Effector CD4-positive, alpha-beta T cell (primary cell): ENCODE results near the gene SLAMF8.
A peak's percentile ranks its signal among the peaks of the same experiment; 100 is the strongest.

ENCODE experiments used
- DNase-seq: peaks from one replicate; pipeline ENCODE4 v3.0.0-alpha.2; 2020

Gene SLAMF8

DNA sequence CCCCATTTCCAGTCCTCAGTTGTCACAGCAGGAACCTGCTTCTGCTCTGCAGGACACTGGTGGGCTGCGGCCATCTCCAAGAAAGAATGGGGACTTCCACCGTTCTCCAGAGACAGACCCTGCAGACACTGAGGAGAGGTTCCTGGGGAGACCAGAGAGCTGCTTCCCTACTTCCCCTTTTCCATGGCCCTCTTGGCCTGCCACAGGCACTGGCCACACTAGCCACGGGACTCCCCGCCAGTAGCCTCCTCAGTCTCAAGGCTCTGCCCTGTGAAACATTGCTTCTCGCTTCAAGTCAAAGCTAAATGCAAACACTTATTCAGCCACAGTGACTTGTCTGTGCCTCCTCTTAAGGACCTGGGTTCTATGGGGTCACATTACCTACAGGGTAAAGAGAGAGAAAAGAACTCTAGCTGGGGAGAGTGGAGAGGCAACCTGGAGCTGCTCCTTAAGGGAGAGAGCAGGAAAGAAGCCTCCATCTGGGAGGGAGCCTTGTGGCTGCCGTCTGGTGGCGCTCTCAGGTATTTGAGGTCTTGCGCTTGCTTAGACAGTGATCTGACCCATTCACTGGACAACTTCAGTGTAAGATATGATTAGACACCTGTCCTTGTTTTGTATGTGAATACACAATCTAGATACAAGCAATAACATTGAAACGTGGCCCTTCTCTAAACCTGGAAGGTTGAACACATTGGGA lies 5.4 kb upstream of the SLAMF8 start:
- peak; percentile 21 for DNase-seq

DNA sequence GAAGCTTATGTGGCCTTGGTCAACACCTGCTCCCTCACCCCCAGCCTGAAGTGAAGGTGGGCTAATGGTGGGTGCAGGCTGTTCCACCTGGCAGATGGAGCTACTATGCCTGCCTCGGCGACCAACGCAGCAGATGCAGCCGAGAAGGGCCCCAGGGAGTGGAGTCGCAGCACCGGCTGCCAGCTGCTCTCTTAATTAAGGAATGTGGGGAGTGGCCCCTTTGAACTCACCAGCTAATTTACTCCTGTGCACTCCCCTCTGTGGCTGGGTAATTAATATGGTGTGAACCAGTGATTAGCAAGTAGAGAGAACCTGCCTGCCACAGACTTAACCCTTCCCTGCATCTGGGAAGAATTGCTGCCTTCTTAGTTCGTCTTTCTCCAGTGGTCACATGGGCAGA lies 3.3 kb upstream of the SLAMF8 start:
- DNase-seq = no peak

DNA sequence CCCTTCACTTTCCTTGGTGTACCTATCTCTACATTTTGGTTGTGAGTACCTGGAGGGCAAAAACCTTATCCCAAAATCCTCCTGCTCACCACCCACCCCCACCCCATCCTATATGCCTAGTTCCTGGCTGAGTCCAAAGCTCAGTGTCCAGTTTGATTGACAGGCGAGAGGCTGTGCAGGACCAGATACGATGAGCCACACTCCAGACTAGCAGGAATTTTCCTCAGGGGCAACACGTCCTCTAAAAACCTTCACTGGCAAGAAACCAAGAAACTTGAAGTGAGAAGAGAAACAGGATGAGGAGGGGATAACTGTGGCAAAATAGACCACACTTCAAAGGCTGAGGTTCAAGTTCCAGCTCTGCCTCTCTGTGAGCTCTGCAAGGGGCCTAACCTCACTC lies 1.1 kb upstream of the SLAMF8 start:
- no peak for DNase-seq

- DNase-seq = no peak
These were observed 423 bp downstream of the SLAMF8 start for GRCh38 chr1:159827102-159827490.

DNA sequence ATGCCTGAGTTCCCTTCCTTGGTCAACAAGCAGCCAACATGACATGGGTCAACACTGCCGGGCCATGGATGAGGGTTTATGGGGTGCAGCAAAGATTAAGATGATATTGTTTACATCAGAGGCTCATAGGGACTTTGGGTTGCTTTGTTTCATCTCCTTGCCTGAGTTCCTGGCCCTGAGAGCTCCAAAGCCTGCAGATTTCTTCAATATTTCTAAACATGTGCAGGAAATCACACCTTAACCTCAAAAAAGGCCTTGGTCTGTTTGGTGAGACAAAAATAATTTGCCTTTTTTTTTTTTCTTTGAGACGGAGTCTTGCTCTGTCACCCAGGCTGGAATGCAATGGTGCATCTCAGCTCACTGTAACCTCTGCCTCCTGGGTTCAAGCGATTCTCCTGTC lies 876 bp downstream of the SLAMF8 start:
- DNase-seq = no peak

- DNase-seq = no peak
These were observed 1.5 kb downstream of the SLAMF8 start for GRCh38 chr1:159828176-159828575.

DNA sequence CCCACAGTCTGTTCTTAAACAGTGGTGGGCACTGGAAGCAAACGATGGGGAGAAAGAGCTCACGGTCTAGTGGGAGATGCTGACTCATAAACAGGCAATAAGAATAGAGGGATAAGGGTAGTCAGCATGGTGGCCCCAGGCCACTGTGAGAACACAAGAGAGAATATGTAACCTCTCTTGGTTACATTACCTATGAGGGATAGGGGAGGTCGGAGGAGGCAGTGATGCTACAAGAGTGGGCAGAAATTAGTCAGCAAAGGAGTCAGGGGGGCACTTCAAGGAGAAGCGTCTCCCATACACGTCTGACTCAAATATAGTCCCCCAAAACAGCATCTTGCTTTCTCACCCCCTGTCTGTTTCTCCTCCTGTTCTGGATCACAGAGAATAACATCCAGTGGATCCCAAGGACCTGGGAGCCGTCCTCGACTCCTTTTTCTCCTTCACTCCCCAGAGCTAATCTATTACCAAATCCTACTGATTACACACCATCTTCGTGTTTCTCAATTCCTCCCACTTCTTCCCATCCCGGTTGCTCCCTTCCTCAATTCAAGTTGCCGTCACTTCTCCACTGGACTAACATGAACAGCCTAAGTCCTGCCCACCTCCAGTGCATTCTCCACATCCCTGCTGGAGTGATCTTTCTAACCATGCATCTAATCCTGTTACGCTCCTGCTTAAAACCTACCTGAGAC lies 2.1 kb downstream of the SLAMF8 start:
- no peak for DNase-seq

DNA sequence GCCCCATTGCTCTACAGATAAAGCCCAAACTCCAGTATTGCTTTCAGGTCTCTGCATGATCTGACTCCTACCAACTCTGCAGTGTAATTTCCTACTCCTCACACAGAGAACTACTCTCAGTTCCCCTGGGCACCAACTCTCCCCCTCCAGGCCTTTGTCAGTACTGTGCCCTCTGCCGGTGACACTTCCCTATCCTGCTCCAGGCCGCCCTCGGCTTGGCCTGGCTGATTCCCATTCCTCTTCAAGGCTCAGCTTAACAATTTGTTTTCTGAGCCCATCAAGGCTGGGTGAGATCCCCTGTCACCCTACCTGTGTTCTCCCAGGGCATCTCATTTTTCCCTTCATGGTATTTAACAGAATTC lies 2.6 kb downstream of the SLAMF8 start:
- DNase-seq = no peak

GRCh38 chr1:159829822-159830465 lies 3.3 kb downstream of the SLAMF8 start:
- no peak for DNase-seq

DNA sequence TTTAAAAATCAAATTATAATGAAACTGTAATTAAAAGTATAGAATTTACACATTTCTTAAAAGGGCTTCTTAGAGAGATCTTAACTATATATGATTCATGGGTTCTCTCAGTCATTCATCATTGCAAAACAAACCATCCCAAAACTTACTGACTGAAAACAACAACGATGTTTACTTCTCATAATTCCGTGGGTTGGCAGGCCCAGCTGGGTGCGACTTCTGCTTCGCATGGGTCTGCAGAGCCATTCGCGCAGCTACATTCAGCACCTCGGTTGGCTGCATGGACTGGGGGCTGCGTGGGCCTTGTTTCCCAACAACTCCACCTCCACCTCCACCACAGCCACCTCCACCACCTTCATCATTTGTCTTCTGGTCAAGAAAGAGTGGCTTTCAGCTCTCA lies 4.0 kb downstream of the SLAMF8 start:
- DNase-seq = no peak

DNA sequence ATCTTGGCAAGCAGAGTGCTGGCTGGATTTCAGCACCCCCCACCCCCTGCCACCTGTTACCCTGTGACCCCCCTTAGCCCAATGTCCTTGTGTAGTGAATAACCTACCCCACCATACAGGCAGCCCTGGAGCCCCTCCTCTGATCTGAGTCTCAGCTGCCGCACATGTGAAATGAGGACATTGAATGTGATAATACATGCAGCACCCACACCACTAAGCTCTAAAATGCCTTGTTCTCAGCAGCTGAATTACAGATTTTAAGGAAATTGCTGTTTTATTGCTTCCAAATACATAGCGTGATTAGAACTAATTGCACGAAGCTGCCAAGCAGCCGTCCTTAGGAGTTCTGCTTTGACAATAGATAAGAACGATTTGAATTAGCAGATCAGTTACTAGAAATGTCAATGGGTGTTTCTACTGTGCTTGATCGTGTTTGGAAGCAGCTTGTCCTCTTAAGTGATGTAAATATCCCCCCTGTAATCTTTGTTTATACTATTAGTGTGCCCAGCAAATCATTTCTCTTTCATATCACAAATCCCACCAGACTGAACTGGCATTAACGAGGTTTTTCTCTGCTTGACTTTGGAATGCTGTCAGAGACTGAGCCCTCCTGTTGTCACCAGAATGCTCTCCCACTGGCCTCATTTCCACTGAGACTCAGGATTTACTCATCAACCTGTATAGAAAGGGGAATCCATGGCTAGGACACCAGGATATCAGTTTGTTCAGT lies 4.9 kb downstream of the SLAMF8 start:
- DNase-seq = no peak

DNA sequence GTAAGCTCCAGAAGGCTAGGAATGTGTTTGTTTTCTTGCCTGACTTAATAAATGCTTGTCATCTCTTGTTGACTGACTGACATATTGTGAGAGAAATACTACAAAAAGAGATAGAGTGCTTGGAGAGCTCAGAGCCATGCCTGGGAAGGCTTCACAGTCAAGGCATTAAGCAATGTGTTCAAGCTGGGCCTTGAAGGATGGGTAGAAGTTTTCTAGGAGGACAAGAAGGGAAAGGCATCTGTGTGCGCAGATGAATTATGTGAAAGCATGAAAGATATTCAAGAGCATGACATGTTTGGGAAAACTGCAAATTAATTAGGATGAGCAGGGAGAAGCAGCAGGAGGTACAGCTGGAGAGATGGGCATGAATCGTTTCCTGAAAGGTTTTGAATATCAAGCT lies 5.6 kb downstream of the SLAMF8 start:
- no peak for DNase-seq

GRCh38 chr1:159835356-159835755 lies 8.7 kb downstream of the SLAMF8 start:
- DNase-seq = no peak

- no peak for DNase-seq
These were observed 9.3 kb downstream of the SLAMF8 start for GRCh38 chr1:159835862-159836525.

GRCh38 chr1:159838715-159839114 lies 12.0 kb downstream of the SLAMF8 start:
- DNase-seq = no peak

- DNase-seq = no peak
These were observed 12.6 kb downstream of the SLAMF8 start for GRCh38 chr1:159839116-159839849.

DNA sequence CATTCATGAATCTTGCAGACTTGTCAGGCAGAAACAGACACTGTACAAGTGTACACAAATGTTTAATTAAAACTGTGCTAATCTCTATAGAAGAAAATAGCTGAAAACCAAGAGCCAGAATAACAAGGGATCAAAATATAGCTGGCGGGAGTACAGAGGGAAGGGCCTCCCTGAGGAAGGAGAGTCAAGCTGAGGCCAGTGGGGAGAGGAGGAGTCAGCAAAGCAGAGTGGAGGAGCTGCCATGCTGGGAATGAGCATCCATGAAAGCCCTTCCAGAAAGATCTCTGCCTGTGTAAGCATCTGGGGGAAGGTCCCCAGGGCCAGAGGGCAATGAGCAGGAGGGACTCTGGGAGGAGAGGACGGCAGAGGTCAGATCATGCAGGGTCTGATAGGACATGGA lies 15.1 kb downstream of the SLAMF8 start:
- no peak for DNase-seq

DNA sequence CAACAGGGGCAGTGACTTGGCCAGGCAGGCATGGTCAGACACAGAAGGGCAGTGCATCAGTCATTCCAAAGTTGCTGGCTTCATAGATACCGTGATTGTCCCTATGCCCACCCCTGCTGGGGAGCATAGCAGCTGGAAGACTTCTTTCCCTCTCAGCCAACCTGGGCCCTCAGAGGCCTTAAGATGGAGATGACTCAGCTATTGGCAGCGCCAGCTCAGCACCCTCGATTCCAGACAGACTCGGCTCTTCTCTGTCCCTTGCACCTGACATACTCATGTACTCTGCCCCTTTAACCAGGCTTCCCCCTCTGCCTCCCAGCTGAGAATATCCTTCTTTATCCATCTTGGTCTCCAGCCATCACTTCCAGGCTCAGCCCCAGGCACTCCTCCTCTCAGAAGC lies 16.8 kb downstream of the SLAMF8 start:
- DNase-seq = no peak

DNA sequence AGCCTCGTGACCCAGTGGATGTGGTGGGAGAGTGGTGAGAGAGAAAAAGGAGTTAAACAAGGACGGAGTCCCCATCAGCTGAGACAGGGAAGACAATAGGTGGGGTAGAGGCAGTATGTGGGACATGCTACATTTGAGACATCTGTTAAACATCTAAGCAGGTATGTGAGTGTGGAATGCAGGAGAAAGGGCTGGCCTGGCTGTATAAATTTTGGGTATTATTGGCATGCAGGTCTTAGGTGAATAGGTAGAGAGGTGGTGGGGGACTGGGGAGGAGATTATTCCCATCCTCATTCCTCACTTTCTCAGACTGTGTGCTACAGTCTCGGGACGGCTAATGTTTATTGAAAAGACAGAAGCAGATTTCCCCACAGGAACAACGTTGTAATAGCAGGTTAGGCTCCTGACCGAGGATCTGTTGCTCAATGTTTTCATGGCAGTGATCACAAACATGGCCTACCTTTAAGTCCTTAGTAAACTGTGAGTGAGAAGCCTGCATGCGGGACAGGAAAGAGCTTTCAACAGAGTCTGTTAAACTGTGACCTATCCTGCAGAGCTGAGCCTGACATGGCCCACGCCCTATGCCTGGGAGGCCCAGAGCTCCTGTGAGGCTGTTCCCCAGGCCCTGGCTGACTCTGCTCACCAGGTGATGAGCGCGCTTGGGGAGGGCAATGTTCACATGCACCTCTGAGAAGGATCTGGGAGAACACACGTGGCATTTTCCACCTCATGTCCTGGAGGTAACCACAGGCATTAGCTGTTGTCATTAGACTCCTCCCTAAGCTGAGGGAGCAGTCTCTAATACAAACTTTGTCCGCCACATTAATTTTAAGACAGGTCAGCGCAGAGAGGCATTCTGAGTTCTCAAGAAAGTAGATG lies 19.3 kb downstream of the SLAMF8 start:
- no peak for DNase-seq

DNA sequence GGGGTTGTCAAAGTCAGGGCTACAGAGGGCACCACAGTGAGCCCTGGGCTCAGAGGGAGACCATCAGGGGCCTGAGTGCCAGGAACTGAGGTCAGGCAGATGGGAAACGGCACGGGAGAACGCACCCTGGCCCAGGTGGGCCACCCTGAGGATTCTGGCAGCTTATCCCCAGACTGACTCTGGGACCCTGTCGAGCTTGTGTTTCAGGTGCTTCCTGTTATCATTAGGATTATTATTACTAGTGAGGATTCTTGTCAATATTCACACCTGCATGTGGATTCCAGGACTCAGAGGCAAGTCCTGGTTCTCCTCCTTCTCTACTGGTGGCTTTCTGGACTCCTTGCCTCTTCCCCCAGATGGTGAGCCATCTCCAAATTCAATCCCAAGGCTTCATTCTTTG lies 20.6 kb downstream of the SLAMF8 start:
- no peak for DNase-seq

DNA sequence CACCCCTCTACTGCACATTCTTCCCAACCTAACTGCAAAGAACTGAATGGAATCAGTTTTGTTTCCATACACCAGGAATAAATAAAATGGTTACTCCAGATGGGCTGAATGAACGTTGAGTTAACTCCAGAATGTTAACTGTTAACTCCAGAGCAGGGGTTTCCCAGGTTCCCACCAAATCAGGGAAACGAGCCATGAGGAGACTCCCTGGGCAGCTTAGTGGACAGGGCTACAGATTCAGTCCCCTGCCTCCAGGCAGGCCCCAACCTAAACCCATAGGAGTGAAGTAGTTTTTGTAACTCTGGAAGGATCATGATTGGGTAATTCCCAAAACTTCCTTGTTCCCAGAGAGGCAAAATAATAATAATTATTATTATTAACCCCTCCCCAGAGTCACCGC lies 21.7 kb downstream of the SLAMF8 start:
- DNase-seq = no peak
